IMR-90 (cell line): ENCODE results near the gene SEMG2. TPM values are rescaled to one million over a fixed set of nuclear protein-coding genes. Genes with fewer than 3 reads are reported as not detected.

Experiments used
- ATAC-seq: fragments of 200-7000 bp; cut with Tn5 transposase; 2 replicates; pipeline ENCODE4 v1.9.1; 2020; ENCODE audit warnings: low read depth, mild to moderate bottlenecking, moderate library complexity
- BruUV-seq: library from RNA; stranded (reverse); fragments of 400-500 nt; replicated peaks from 2 replicates; lab custom pipeline; 2021; lab: Mats Ljungman, UMichigan
- CTCF ChIA-PET: fragments of 300-600 bp; formaldehyde crosslinking; extraction: SDS; loops from one replicate; lab custom pipeline; 2021; ENCODE audit warnings: antibody characterized with exemption; lab: Yijun Ruan, JAX
- POLR2A ChIA-PET: fragments of 300-600 bp; sonication (Branson Sonifier 250); formaldehyde crosslinking; loops from one replicate; lab custom pipeline; 2022; ENCODE audit warnings: antibody characterized with exemption; ENCODE audit not compliant: unreplicated experiment; lab: Charles Lee
- DNase-seq: peaks from one replicate; pipeline ENCODE4 v3.0.0; 2013
- H2AFZ ChIP-seq: replicated peaks from 2 replicates; pipeline ENCODE3; 2013; ENCODE audit warnings: low read length, mild to moderate bottlenecking; ENCODE audit not compliant: poor library complexity
- H2AK5ac ChIP-seq: 2 replicates; pipeline ENCODE4 v1.6.1; 2013; ENCODE audit warnings: low read depth, low read length, inconsistent platforms
- H2AK9ac ChIP-seq: replicated peaks from 2 replicates; pipeline ENCODE3; 2013; ENCODE audit warnings: mild to moderate bottlenecking, low read depth, low read length, moderate library complexity; ENCODE audit not compliant: poor library complexity
- H2BK120ac ChIP-seq: 2 replicates; pipeline ENCODE4 v1.6.1; 2013; ENCODE audit warnings: low read depth, low read length, inconsistent platforms
- H2BK15ac ChIP-seq: 3 replicates; pipeline ENCODE4 v1.6.1; 2013; ENCODE audit warnings: low read depth, low read length, inconsistent platforms
- H2BK20ac ChIP-seq: 2 replicates; pipeline ENCODE4 v1.6.1; 2013; ENCODE audit warnings: low read depth, mild to moderate bottlenecking, inconsistent platforms, low read length, moderate library complexity
- H2BK5ac ChIP-seq: 2 replicates; pipeline ENCODE4 v1.6.1; 2013; ENCODE audit warnings: mild to moderate bottlenecking, low read depth, low read length, inconsistent platforms; ENCODE audit not compliant: poor library complexity, severe bottlenecking
- H3K14ac ChIP-seq: replicated peaks from 2 replicates; pipeline ENCODE4 v1.6.1; 2013; ENCODE audit warnings: low read depth, low read length, inconsistent platforms
- H3K18ac ChIP-seq: 2 replicates; pipeline ENCODE4 v1.6.1; 2013; ENCODE audit warnings: low read depth, low read length, control low read depth
- H3K23ac ChIP-seq: 2 replicates; pipeline ENCODE4 v1.6.1; 2013; ENCODE audit warnings: low read depth, low read length, inconsistent platforms
- H3K27ac ChIP-seq: 2 replicates; pipeline ENCODE4 v1.5.1; 2013; ENCODE audit warnings: mild to moderate bottlenecking, control low read depth, low read length; ENCODE audit not compliant: insufficient read depth
- H3K27me3 ChIP-seq: 2 replicates; pipeline ENCODE4 v1.6.1; 2013; ENCODE audit warnings: low read length; ENCODE audit not compliant: control insufficient read depth, insufficient read depth
- H3K36me3 ChIP-seq: 2 replicates; pipeline ENCODE4 v1.6.1; 2013; ENCODE audit warnings: low read length, mixed read lengths; ENCODE audit not compliant: control insufficient read depth, insufficient read depth
- H3K4ac ChIP-seq: 2 replicates; pipeline ENCODE4 v1.6.1; 2013; ENCODE audit warnings: low read depth, low read length, inconsistent platforms
- H3K4me1 ChIP-seq: 2 replicates; pipeline ENCODE4 v1.6.1; 2013; ENCODE audit warnings: low read length, mixed read lengths; ENCODE audit not compliant: control insufficient read depth, insufficient read depth
- H3K4me2 ChIP-seq: 2 replicates; pipeline ENCODE4 v1.6.1; 2013; ENCODE audit warnings: low read depth, mild to moderate bottlenecking, control low read depth, low read length, moderate library complexity
- H3K4me3 ChIP-seq: 2 replicates; pipeline ENCODE4 v1.5.1; 2013; ENCODE audit warnings: low read depth, mild to moderate bottlenecking, control low read depth, low read length, moderate library complexity; ENCODE audit not compliant: insufficient read depth
- H3K56ac ChIP-seq: 2 replicates; pipeline ENCODE4 v1.6.1; 2013; ENCODE audit warnings: low read length, inconsistent platforms; ENCODE audit not compliant: insufficient read depth; ENCODE audit errors: extremely low read depth
- H3K79me1 ChIP-seq, 2 experiments: 2 replicates each; pipeline ENCODE4 v1.6.1; 2013; ENCODE audit warnings: low read length in 2 of 2, inconsistent platforms in 1 of 2, low read depth in 1 of 2
- H3K9ac ChIP-seq: 2 replicates; pipeline ENCODE4 v1.6.1; 2013; ENCODE audit warnings: low read depth, low read length, control low read depth
- H3K9me1 ChIP-seq: 2 replicates; pipeline ENCODE4 v1.6.1; 2013; ENCODE audit warnings: low read length, inconsistent platforms; ENCODE audit not compliant: insufficient read depth
- H3K9me3 ChIP-seq: 2 replicates; pipeline ENCODE4 v1.6.1; 2013; ENCODE audit warnings: low read length; ENCODE audit not compliant: control insufficient read depth, insufficient read depth
- H4K20me1 ChIP-seq: 2 replicates; pipeline ENCODE4 v1.6.1; 2013; ENCODE audit warnings: low read length, inconsistent platforms; ENCODE audit not compliant: insufficient read depth
- H4K5ac ChIP-seq: 2 replicates; pipeline ENCODE4 v1.6.1; 2013; ENCODE audit warnings: mild to moderate bottlenecking, low read depth, low read length, control low read depth
- H4K8ac ChIP-seq, 2 experiments: 2 replicates each; pipeline ENCODE4 v1.6.1; 2013; ENCODE audit warnings: low read depth in 2 of 2, low read length in 2 of 2, control low read depth in 1 of 2, inconsistent platforms in 1 of 2
- H4K91ac ChIP-seq: 2 replicates; pipeline ENCODE4 v1.6.1; 2013; ENCODE audit warnings: low read depth, low read length, inconsistent platforms; ENCODE audit not compliant: insufficient read depth
- CEBPB ChIP-seq: IDR thresholded peaks from 2 replicates; pipeline ENCODE4 v1.6.1; 2012; ENCODE audit warnings: low read depth, low read length, improper control_type of control experiment
- FOS ChIP-seq: fragments of 150-350 bp; IDR thresholded peaks from 2 replicates; pipeline ENCODE4 v1.6.1; 2016; ENCODE audit warnings: low read depth, low read length
- MAFK ChIP-seq: IDR thresholded peaks from 2 replicates; pipeline ENCODE4 v1.6.1; 2012; ENCODE audit warnings: low read depth, low read length, improper control_type of control experiment
- MAZ ChIP-seq: IDR thresholded peaks from 2 replicates; pipeline ENCODE4 v1.6.1; 2012; ENCODE audit warnings: low read depth, mild to moderate bottlenecking, low read length, improper control_type of control experiment, moderate library complexity, borderline replicate concordance
- RCOR1 ChIP-seq: IDR thresholded peaks from 2 replicates; pipeline ENCODE4 v1.6.1; 2012; ENCODE audit warnings: mild to moderate bottlenecking, low read length, improper control_type of control experiment; ENCODE audit not compliant: insufficient replicate concordance
- SMC3 ChIP-seq: fragments of 150-350 bp; IDR thresholded peaks from 2 replicates; pipeline ENCODE4 v1.6.1; 2016; ENCODE audit warnings: low read depth, mild to moderate bottlenecking, antibody characterized with exemption, low read length, moderate library complexity
- whole genome bisulfite sequencing, 2 experiments: methylation state at CpG; one replicate each; pipeline versions ENCODE4 v1.1.5 to v1.1.7; 2013; ENCODE audit warnings: missing lambda C conversion rate in 2 of 2; ENCODE audit not compliant: insufficient read length in 1 of 2; ENCODE audit errors: extremely low coverage in 2 of 2; 5-methylcytosine and 5-hydroxymethylcytosine counted together
- dilution Hi-C: fragments of 300-500 bp; cut with HindIII; formaldehyde crosslinking; loops from one replicate; pipeline ENCODE4 v1.14.3; 2018; ENCODE audit warnings: low sequenced_read_pairs; ENCODE audit not compliant: unreplicated experiment
- in situ Hi-C: fragments of 300-500 bp; cut with MboI; formaldehyde crosslinking; loops from 3 replicates; pipeline ENCODE4 v1.14.3; 2019; ENCODE audit warnings: low sequenced_read_pairs, inconsistent platforms, mixed read lengths
- intact Hi-C: fragments of 100-400 bp; cut with micrococcal nuclease; formaldehyde crosslinking; loops from 2 replicates; pipeline ENCODE4 v1.10.0; 2022
- polyA plus RNA-seq, 3 experiments: library from polyadenylated mRNA; depleted of rRNA; stranded (reverse); fragments of >200 nt; gene quantifications; 2 replicates each; pipeline ENCODE4 v1.2.3, GENCODE V29; 2012; ENCODE audit warnings: low replicate concordance in 1 of 3
- total RNA-seq: library from RNA; depleted of rRNA; stranded (reverse); fragments of >200 nt; gene quantifications from 2 replicates; pipeline ENCODE4 v1.2.3, GENCODE V29; 2012

The SEMG2 gene
- total and polyA plus RNA-seq, 2 of the 4 experiments (the other 2 are of a cell fraction) = not detected

- Histone ChIP-seq H3K27me3 (peaks cover 4% of the 10 kb centered on the region), H3K4ac (no peak within 1 kb of the TSS), H2BK5ac (no peak within 1 kb of the TSS), H3K4me3 (no peak within 1 kb of the TSS), H2AK9ac (no peak within 1 kb of the TSS), H3K9me3 (no peaks in the 10 kb centered on the region), H3K56ac (no peak within 1 kb of the TSS), H3K14ac (no peak within 1 kb of the TSS), H3K36me3 (no peaks in the 10 kb centered on the region), H2BK15ac (no peak within 1 kb of the TSS), H3K9me1 (no peaks in the 10 kb centered on the region), H3K9ac (no peak within 1 kb of the TSS), H2BK20ac (no peak within 1 kb of the TSS), H3K18ac (no peak within 1 kb of the TSS), H3K23ac (no peak within 1 kb of the TSS), H2BK120ac (no peak within 1 kb of the TSS), H4K20me1 (no peaks in the 10 kb centered on the region), H3K4me2 (no peak within 1 kb of the TSS), H3K4me1 (no peaks in the 10 kb centered on the region), H4K5ac (no peak within 1 kb of the TSS), H4K8ac (no peak within 1 kb of the TSS), H3K79me1 (no peaks in the 10 kb centered on the region), H2AK5ac (no peak within 1 kb of the TSS), H3K27ac (no peak within 1 kb of the TSS), H2AFZ (no peak within 1 kb of the TSS), H4K91ac (no peak within 1 kb of the TSS)
- intact Hi-C loops = loop anchor here (5.0 kb wide), 1 partner anchor 802 kb away; no protein-coding TSS in a partner anchor
- dilution Hi-C loops = no loop called here
- in situ Hi-C loops = no loop called here
- WGBS, 2 experiments = 0% methylated on average over 1 of the region's 8 CpGs; no CpG with 5 or more reads in 1 of the 2 experiments
- POLR2A ChIA-PET = no interaction called here
- no peak for ATAC-seq
- TF ChIP-seq CEBPB (no peak), SMC3 (no peak), MAFK (no peak), MAZ (no peak), RCOR1 (no peak), FOS (no peak)
- CTCF ChIA-PET = no interaction called here
- BruUV-seq = no TSS peak
- DNase-seq = no peak
Measured at GRCh38 chr20:45174434-45175364, 46.5 kb upstream of the SEMG2 start, which contains the start of gene PI3. Gene PI3, plus strand, starts transcription at chr20:45174902. Its CDS starts 21 bp downstream, at chr20:45174923.
